HT1080 (cell line): Measurements from ENCODE around the gene LIFR. TPM values are rescaled to one million over a fixed set of nuclear protein-coding genes. Genes with fewer than 3 reads are reported as not detected.

Source experiments
- DNase-seq: peaks from one replicate; pipeline ENCODE4 v3.0.0-alpha.2; 2015; ENCODE audit warnings: low read depth
- small RNA-seq: library from RNA; depleted of rRNA; stranded (forward); fragments of <200 nt; gene quantifications from one replicate; pipeline ENCODE3, GENCODE V24; 2014
- total RNA-seq: library from RNA; depleted of rRNA; stranded (reverse); fragments of >200 nt; shearing (Covaris generic); gene quantifications from 2 replicates; pipeline ENCODE4 v1.2.3, GENCODE V29; 2014

The LIFR gene
- total RNA-seq, 1 experiment from 2014 or later = 4.0 TPM

DNA sequence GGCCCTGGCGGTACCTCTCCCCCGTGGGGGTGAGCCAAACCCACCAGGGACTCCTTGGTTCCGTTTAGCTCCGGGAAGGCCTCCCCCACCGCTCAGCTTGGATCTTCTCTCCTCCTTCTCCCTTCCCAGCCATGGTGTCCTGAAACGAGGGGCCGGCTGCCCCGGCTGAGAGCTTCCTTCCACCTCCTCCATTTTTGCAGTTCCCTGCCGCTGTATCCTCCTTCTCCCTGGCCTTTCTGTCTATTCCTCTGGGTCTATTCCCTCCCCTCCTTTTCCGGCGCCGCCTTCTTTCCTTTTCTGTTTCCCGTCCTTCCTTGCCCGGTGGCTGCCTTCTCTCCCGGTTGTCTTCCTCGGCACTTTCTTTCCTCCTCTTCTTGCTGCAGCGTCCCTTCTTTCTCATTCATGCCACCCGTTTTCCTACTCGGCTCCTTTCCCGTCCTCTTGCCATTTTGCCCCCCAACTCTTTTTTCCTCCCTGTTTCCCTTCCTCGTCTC lies 110.4 kb downstream of the LIFR start:
- no peak for DNase-seq

DNA sequence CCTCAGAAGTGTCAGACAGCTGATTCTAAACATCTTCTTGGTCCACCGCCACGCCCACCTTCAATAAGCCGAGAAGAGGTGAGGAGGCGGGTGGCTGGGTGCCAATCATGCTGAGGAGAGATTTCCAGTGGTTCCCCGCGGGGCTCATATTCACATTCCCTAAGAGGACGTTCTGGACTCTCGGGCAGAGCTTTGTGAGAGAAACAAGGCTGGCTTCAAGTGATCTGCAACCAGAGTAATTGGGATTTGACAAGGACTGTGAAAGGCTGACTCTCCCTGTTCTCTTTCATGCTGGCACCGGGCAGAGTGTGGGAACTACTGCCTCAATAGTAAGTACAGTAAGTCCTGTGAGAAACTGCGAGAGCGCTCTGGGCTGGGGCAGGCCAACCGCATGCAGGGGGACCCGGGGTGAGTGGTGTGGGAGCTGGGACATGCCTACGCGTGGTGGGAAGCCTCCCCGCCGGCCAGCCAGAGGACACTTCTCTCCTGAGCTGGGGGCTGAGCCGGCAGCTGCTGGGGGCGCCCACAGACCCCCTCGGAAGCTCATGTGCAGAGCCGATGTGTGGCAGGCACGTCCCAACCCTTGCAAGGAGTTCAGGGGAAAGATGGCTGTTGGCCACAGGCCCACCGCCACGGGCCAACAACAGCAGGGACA lies 110.9 kb downstream of the LIFR start:
- DNase-seq = no peak

GRCh38 chr5:38443390-38443789 lies 113.1 kb downstream of the LIFR start:
- DNase-seq = no peak

- no peak for DNase-seq
These were observed 114.2 kb downstream of the LIFR start for GRCh38 chr5:38442247-38442573.

- peak; percentile 79 for DNase-seq
These were observed 114.8 kb downstream of the LIFR start for GRCh38 chr5:38441453-38442246.

GRCh38 chr5:38438757-38439156 lies 117.7 kb downstream of the LIFR start:
- no peak for DNase-seq

DNA sequence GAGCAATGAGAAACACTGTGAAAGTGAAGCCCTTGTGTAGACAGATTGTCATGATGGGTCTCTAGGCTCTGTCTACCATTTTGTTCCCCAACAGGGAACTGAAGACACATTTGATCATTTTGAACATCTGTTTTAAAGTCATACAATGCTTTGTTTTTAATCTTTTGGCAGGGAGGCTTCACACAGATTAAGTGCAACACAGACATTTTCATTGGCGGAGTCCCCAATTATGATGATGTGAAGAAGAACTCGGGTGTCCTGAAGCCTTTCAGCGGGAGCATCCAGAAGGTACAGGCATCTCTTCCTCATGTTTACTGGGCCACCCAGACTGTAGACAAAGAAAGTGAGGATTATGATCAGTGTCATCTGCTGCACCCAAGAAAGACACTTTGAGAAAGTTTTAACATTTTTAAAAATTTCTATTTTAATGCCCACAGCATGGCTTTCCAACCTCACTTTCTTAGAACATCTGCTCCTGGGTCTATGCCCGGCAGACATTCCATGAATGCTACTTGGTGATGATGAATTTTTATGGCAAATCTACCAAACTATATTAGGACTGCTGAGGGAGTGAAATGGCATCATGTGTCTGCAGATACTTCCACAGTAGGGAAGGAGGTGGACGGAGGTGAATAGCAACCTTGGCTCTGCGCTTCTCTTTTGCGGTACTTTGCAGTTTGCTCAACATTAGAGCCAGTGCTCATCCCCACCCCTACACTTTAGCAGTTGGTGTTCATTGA lies 121.3 kb downstream of the LIFR start:
- DNase-seq = no peak

- peak; percentile 75 for DNase-seq
These were observed 123.1 kb downstream of the LIFR start for GRCh38 chr5:38433160-38433861.

DNA sequence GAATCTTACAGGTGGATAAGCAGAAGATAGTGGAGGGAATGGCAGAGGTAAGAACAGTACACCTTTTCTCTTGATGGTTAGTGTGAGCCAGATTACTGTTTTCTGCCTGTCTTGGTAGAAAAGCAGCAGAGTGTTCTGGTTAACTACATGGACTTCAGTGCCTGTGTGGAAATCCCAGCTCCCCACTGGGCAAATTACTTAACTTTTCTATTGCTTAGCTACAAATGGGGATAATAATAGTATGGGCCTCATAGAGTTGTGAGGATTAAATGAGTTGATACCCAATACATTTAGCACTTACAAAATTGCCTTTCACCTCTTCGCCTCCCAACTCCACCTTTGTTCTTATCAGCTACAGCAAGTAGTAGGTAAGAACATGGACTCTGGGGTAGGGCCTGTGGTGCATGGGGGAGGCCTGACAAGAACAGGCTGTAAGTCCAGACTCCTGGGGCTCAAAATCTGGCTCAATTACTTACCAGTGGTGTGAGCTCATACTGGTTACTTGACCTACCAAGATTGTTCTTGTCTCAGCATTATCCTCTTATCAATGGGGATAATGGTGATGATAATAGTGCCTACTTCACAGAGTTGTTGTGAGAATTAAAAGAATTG lies 125.1 kb downstream of the LIFR start:
- no peak for DNase-seq

DNA sequence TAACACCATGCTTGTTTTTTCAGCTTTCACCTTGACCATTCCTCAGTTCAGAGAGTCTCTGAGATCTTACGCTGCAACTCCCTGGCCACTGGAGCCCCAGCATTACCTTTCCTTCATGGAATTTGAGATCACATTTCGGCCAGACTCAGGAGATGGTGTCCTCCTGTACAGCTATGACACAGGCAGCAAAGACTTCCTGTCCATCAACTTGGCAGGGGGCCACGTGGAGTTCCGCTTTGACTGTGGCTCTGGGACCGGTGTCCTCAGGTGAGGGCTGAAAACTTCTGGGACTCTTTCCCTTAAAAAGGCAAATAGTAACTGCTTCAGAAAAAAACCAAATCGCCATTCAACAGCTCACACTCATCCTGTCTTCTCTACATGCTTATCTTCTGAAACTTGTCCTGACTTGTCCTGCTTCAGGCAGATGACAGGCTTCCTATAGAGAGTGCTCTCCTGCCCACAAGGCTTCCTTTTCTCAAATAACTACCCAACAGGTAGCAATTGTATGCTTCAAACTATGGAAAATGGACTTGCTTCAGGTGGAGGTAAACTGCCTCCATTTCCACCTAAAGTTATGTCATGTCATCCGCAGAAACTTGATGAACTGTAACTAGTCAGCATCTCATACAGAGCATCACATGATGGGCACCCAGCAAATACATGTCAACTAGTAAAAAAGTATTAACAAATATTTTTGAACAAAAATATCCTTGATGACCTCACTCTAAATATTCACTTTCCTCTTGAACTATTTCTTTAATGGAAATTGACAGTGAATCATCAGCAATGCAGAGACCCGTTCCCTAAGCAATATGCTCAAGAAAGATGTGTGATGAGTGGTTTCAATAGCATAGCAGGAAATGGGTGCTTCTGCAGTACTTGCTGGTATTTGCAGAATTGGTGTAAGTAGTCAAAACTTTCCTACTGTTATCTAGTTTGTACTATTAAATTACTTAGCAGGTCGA lies 129.2 kb downstream of the LIFR start:
- peak; percentile 22 for DNase-seq

GRCh38 chr5:38426490-38426889 lies 130.0 kb downstream of the LIFR start:
- DNase-seq = peak; percentile 29

Small RNAs within 50 kb of the gene (small RNA-seq; reads per million reads assigned to genes)
- gene AC091839.1 (not detected), gene MIR3650 (not detected)
